AML-193 (cell line): ENCODE data around the gene ERBB4.

Experiments
- DNase-seq, 2 experiments: peaks; one replicate each; lab custom pipeline; 2025; lab: John Stamatoyannopoulos, UW

The ERBB4 gene

GRCh38 chr2:212538305-212539071, at the start of gene ERBB4:
TSS of gene ERBB4 (minus strand) at chr2:212538802. CDS start at chr2:212538530, 272 bp downstream.
- DNase-seq = no peak

DNA sequence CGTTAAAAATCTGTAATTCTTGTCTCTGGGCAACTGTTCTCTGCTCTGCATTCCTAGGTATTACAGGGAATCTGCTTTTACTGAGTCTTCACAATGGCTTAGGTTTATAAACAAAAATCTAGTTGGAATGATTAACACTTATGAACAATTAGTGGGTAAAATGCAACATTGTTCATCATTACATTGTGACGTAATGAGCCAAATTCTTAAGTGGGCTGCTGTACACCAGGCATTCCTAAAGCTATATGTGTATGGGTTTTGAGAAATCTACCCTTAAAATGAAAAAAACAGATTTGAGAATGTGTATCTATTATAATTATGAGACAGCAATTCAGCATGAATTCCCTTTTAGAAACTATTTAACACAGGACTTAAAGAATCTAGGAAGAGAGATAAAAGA, 41.5 kb upstream of the ERBB4 start:
- no peak for DNase-seq

DNA sequence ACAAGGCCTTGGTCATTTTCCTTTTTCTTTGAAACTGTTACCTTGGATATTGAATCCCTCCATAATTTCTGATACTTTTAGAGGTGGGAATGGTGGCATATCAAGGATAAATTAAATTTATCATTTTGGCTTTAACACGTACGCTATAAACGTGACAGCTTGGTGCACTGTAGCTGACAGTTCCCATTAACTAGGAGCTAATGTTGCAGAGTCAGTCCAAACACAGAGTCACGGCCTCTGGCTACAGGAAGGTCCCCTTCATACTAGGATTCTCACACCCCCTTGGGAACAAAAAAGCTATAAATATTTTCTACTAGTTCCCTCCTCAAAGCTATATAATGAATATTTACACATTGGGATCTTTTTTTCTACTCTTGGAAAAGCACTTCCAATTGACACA, 17.7 kb upstream of the ERBB4 start:
- DNase-seq = no peak

DNA sequence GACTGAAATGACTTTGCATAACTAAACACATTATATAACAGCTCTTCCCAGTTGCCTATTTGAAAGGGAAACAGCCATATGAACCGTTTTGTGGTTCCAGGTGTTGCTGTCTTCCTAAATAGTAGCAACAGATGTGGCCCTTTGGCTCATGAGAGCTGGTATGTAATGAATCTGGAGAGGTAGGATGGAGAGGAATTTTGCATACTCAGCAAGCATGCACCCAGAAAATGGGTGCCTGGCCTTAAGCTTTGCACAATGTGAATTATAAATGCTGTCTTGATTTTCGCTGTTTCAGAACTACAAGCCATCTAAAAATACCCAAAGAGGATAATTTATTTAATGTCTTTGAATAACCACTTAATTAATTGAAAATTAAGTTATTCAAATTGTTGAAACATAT, 15.6 kb upstream of the ERBB4 start:
- DNase-seq = no peak

DNA sequence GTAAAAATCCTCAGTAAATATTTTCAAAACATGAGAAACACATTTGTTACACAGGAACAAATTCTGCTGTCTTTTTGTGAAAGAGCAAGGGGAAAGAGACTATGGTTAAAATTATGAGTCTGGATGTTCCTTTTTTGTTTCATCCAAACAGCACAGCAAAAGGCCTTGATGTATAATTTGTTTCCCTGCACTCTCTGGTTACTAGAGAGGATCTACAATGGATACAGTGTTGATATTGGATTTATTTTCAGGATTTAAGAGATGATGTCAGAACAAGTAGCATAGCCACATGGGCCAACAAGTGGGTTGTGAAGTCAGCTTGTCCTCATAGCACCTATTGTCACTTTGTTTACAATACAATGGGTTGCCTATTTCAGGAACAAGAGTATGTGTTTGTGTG, 11.3 kb upstream of the ERBB4 start:
- no peak for DNase-seq

- no peak for DNase-seq
Observed at GRCh38 chr2:212549463-212549862, 10.9 kb upstream of the ERBB4 start.

- peak; percentile 4 to 9 for DNase-seq
Observed at GRCh38 chr2:212548455-212548819, 9.8 kb upstream of the ERBB4 start.

DNA sequence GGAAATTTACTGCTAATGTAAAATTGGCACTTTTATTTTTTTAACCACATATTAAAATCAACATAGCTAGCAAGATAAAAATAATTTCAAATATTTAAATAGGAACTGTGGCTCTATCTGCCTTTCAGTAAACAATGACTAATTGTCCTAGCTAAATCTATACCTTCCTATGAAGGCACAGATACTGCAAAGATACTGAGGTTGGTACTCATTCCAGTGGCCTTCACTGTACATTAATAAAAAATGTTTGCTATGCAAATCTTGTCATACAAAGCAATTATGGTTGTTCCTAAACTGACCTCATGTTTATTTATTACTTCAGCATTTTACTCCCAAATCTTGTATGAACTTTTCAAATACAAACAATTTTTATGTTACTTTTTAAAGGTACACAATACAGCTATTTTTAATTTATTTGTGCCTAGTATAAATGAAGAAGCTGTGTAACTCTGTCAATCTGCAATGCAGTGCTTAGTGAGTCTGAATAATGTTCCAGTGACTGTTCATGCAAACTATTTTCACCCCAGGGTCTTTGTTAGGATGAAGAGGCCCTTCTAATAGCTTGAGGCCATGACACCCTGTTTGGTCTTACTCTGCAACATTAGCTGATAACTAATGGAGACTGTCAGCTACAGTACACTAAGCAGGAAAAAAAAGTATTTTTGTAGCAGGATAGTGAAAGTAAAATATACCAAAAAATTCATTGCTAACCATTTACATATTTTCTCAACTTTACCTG, 9.3 kb upstream of the ERBB4 start:
- DNase-seq = no peak

DNA sequence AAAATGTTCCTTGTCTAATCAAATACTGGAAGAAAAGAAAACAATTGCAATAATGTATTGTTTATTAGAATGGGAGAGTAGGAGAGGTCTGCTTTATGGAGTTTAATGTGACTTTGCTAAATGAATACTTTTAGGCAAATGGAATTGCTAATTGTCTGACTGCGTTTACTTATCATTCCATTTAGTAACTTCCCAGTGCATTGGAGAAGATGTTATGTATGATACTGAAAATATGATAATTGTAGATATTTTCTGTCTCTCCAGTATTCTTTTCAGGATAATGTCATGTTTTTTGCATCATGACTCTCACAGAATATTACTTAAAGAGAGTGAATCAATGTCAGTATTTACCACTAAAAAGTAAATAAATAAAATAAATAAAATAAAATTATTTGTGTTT, 8.1 kb upstream of the ERBB4 start:
- DNase-seq = no peak

- no peak for DNase-seq
Observed at GRCh38 chr2:212540341-212540740, 1.7 kb upstream of the ERBB4 start.

DNA sequence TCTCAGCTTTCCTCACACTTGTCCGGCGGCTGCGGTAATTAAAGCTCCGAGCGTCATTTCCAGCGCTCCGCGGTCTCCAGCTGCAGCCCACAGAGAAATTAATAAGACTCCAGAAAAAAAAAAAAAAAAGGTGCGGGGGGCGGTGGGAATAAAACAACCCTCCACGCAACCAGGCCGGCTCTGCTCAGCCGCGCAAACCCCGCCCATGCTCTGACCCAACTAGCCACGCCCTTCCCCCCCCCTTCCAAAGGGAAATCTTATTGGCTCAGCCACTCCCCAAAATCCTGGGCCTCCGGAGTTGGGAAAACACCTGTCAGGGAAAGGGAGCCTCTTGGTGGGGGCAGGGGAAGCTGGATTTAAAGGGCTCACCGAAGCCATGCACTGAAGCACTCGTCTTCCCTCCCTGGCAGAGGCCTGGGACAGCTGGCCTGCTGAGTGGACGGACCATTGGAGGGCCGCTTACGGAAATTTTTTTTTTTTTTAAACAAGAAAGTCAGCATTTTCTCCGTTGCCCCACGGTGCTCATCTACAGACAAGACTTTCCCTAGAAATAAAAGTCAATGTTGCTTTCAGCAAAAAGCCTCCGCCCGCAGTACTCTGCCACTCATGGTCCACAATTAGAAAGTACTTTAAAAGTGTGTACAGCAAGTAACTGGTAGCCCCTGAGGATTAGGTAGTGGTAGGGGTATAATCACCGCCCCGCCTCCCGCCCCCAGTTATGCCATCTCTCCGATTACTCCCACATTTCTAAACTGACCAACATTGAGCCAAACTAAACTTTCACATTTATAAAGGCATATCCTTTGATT, 674 bp upstream of the ERBB4 start:
- DNase-seq = no peak

DNA sequence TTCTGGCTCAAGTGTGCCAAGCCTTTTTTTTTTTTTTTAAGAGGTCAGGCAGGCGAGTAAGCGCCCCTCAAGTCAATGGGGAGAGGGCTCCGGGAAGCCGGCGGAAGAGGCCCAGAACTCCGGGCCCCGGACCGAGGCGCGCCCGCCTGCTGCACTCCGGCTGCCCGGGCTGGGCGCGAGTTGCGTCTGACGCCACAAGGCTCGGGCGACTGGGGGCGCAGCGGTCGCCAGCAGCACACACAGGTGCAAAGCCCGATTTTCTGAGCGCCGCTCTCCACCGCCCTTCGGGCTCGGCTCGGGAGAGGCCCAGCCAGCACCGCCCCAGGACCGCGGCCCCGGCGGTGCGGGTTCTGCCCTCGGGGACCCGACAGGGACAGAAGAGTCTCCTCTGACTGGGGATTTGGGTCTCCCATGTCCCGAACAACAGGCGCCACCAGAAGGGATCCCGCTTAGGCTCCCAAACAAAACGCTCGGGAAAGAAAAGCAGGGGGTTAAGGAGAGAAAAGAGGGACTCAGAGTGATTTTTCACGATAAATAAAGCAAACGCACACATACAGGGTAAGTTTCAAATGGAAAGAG, 787 bp downstream of the ERBB4 start:
- no peak for DNase-seq

DNA sequence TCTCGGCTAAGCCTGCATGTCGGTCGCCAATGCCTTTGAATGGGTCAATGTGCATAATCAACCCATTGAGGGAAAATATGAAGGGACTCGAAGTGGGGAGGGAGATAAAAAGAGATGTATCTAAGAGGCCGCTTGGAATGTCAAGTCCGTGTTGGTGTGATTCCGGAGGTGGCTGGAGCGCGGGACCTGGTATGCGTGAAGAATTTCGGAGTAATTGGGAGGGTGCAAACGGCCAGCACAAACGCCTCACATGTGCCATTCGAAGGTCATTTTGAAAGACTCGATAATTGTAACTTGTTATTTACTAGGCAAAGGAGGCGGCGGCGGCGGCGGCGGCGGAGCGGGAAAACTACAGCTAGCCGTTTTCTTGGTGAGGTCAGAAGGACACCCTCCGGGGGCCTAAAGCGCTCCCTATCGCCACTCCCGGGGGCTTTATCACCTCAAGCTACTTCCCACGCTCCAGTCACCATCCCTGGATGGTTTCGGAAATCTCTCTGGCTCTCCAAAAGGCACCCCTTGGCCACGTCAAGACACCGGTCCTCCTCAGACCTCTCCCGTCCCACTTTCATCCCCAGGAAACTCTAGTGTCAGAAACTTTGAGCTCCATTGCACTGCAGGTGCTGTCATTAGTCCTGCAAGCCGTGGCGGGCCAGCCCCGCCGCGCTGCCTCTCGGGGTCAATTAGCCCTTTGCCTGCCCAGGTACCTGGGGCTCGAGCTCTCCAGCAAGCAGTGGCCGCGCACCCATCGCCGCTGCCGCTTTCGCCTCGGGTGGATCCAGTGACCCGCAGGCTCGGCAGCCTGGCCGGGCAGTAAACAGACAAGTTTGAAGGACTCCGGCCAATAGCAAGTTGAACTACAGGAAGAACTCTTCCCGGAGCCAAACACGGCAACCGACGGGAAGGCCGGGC, 1.5 kb downstream of the ERBB4 start:
- DNase-seq = no peak

- DNase-seq = no peak
Observed at GRCh38 chr2:212535996-212536816, 2.4 kb downstream of the ERBB4 start.

GRCh38 chr2:212534336-212534735, 4.3 kb downstream of the ERBB4 start:
- no peak for DNase-seq

DNA sequence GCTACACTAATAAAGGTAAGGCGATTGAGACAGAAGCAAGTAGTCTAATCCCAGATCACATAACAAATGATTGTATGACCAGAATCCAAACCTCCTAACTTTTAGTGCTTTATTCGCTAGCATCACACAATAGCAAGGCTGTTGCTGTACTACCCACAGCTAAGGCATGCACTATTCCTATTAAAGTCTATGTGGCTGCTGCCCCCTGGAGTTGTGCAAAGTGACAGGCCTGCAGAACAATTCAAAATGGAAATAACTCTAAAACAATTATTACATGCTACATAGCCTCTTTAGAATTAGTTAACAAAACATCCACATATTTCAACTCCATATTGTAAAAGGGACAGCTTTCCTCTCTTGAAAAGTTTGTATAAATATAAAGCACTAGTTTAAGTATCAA, 6.0 kb downstream of the ERBB4 start:
- DNase-seq = no peak

- DNase-seq = no peak
Observed at GRCh38 chr2:212532087-212532486, 6.5 kb downstream of the ERBB4 start.

DNA sequence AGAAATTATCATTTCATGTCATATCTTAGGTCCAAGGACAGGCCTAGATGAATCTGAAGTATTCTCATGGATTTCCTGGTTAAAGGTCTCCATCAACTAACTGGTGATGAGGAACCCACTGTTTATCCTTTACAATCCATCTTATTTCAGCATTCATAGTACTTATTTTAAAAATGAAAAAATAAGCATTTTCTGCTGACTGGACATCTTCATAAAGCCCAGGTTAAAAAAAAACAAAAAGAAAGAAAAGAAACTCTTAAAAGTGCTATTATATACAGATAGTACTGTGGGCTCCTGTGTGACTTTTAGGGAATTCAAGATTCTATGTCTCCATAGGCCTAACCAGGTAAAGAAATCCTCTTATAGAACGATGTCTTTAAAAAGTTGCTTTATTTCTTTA, 7.1 kb downstream of the ERBB4 start:
- no peak for DNase-seq

GRCh38 chr2:212530991-212531390, 7.6 kb downstream of the ERBB4 start:
- no peak for DNase-seq

- no peak for DNase-seq
Observed at GRCh38 chr2:212530373-212530772, 8.2 kb downstream of the ERBB4 start.
